Liver (tissue), 9 donors: ENCODE data around the gene TSPEAR. TPM values are rescaled to one million over a fixed set of nuclear protein-coding genes. Genes with fewer than 3 reads are reported as not detected.

Experiments
- DNase-seq: peaks from one replicate; pipeline ENCODE4 v3.0.0-alpha.2; 2017; ENCODE audit warnings: low spot score
- H3K27ac ChIP-seq, 2 donors: one replicate each; pipeline ENCODE4 v1.7.0; 2013; ENCODE audit warnings: inconsistent platforms in 2 of 2, low read length in 2 of 2, control low read depth in 1 of 2, low read depth in 1 of 2, mild to moderate bottlenecking in 1 of 2
- H3K27me3 ChIP-seq, 4 donors: one replicate each; pipeline versions ENCODE4 v1.6.1 to v1.7.0; 2013; ENCODE audit warnings: low read length in 3 of 4, inconsistent platforms in 1 of 4, mild to moderate bottlenecking in 1 of 4, moderate library complexity in 1 of 4; ENCODE audit not compliant: control insufficient read depth in 4 of 4, insufficient read depth in 4 of 4
- H3K36me3 ChIP-seq, 4 donors: one replicate each; pipeline versions ENCODE4 v1.6.1 to v1.7.0; 2013; ENCODE audit warnings: low read length in 3 of 4, mild to moderate bottlenecking in 3 of 4, low read depth in 1 of 4, moderate library complexity in 1 of 4; ENCODE audit not compliant: control insufficient read depth in 4 of 4, insufficient read depth in 3 of 4
- H3K4me1 ChIP-seq, 4 donors: one replicate each; pipeline versions ENCODE4 v1.6.1 to v1.7.0; 2013; ENCODE audit warnings: low read length in 3 of 4, mild to moderate bottlenecking in 3 of 4, moderate library complexity in 1 of 4; ENCODE audit not compliant: control insufficient read depth in 4 of 4, insufficient read depth in 4 of 4
- H3K4me3 ChIP-seq, 3 donors: one replicate each; pipeline versions ENCODE4 v1.6.1 to v1.7.0; 2013; ENCODE audit warnings: low read length in 3 of 3, control low read depth in 1 of 3, low read depth in 1 of 3, mild to moderate bottlenecking in 1 of 3
- H3K9ac ChIP-seq, 2 donors: one replicate each; pipeline ENCODE4 v1.7.0; 2013; ENCODE audit warnings: low read length in 2 of 2, mild to moderate bottlenecking in 2 of 2, moderate library complexity in 2 of 2, control low read depth in 1 of 2, low read depth in 1 of 2
- H3K9me3 ChIP-seq, 4 donors: one replicate each; pipeline versions ENCODE4 v1.6.1 to v1.7.0; 2013; ENCODE audit warnings: low read length in 3 of 4; ENCODE audit not compliant: control insufficient read depth in 4 of 4
- EGR1 ChIP-seq, 2 donors: IDR thresholded peaks; 2 replicates each; pipeline ENCODE4 v1.6.1; 2016 to 2018; ENCODE audit warnings: antibody characterized with exemption in 2 of 2, low read depth in 2 of 2
- FOXA1 ChIP-seq: IDR thresholded peaks from 2 replicates; pipeline ENCODE4 v1.6.1; 2016; ENCODE audit warnings: antibody characterized with exemption
- FOXA2 ChIP-seq: IDR thresholded peaks from 2 replicates; pipeline ENCODE4 v1.6.1; 2016; ENCODE audit warnings: antibody characterized with exemption
- GABPA ChIP-seq, 2 donors: IDR thresholded peaks in 1 of 2; conservative IDR thresholded peaks in 1 of 2; 2 replicates each; pipeline ENCODE4 v1.6.1; 2016; ENCODE audit warnings: antibody characterized with exemption in 2 of 2, mild to moderate bottlenecking in 1 of 2, moderate library complexity in 1 of 2
- HNF4A ChIP-seq, 2 donors: conservative IDR thresholded peaks; 2 replicates each; pipeline ENCODE4 v1.6.1; 2016; ENCODE audit warnings: antibody characterized with exemption in 2 of 2, mild to moderate bottlenecking in 2 of 2
- HNF4G ChIP-seq: IDR thresholded peaks from 2 replicates; pipeline ENCODE4 v1.6.1; 2016; ENCODE audit warnings: antibody characterized with exemption
- JUND ChIP-seq, 2 donors: IDR thresholded peaks; 2 replicates each; pipeline ENCODE4 v1.6.1; 2016; ENCODE audit warnings: antibody characterized with exemption in 2 of 2
- NR2F2 ChIP-seq: IDR thresholded peaks from 2 replicates; pipeline ENCODE4 v1.6.1; 2016; ENCODE audit warnings: antibody characterized with exemption
- RAD21 ChIP-seq, 2 donors: IDR thresholded peaks; 2 replicates each; pipeline ENCODE4 v1.6.1; 2016; ENCODE audit warnings: antibody characterized with exemption in 2 of 2, mild to moderate bottlenecking in 2 of 2
- RXRA ChIP-seq, 2 donors: IDR thresholded peaks; 2 replicates each; pipeline ENCODE4 v1.6.1; 2017 to 2018; ENCODE audit warnings: antibody characterized with exemption in 2 of 2, mild to moderate bottlenecking in 1 of 2
- SP1 ChIP-seq: IDR thresholded peaks from 2 replicates; pipeline ENCODE4 v1.6.1; 2018; ENCODE audit warnings: antibody characterized with exemption, mild to moderate bottlenecking
- TAF1 ChIP-seq: conservative IDR thresholded peaks from 2 replicates; pipeline ENCODE4 v1.6.1; 2016; ENCODE audit warnings: antibody characterized with exemption, mild to moderate bottlenecking
- YY1 ChIP-seq: IDR thresholded peaks from 2 replicates; pipeline ENCODE4 v1.6.1; 2016; ENCODE audit warnings: antibody characterized with exemption, mild to moderate bottlenecking
- WGBS: extraction: QIAGEN DNeasy Blood & Tissue Kit; methylation state at CpG from one replicate; pipeline ENCODE4 v1.1.7; 2013; 5-methylcytosine and 5-hydroxymethylcytosine counted together
- polyA plus RNA-seq, 2 donors: library from polyadenylated mRNA; stranded (reverse) in 1 of 2; unstranded in 1 of 2; fragments of 200-250 nt in 1 of 2; fragments of >200 nt in 1 of 2; fragmentation: Nextera tagmentation in 1 of 2; extraction: Ambion mirVana in 1 of 2; gene quantifications; one replicate each; pipeline versions ENCODE4 v1.2.1 to v1.2.3, GENCODE V29; 2013 to 2015
- total RNA-seq, 2 donors: library from RNA; depleted of rRNA; stranded (reverse); fragments of >200 nt; gene quantifications; one replicate each; pipeline ENCODE4 v1.2.3, GENCODE V29; 2014
- TF ChIP-seq, protein P1 (sequence below): IDR thresholded peaks from 2 replicates; pipeline ENCODE4 v1.6.1; 2016; ENCODE audit warnings: antibody characterized with exemption
- TF ChIP-seq, protein P2 (sequence below): IDR thresholded peaks from 2 replicates; pipeline ENCODE4 v1.6.1; 2016; ENCODE audit warnings: antibody characterized with exemption
- TF ChIP-seq, protein P3 (sequence below): fragments of 150-350 bp; IDR thresholded peaks from 2 replicates; pipeline ENCODE4 v1.5.1; 2017; ENCODE audit warnings: improper control_type of control experiment, low read depth, low read length; ENCODE audit not compliant: missing input control
- TF ChIP-seq, protein P4 (sequence below): IDR thresholded peaks from 2 replicates; pipeline ENCODE4 v1.6.1; 2016; ENCODE audit warnings: antibody characterized with exemption
- TF ChIP-seq, protein P5 (sequence below): IDR thresholded peaks from 2 replicates; pipeline ENCODE4 v1.6.1; 2016; ENCODE audit warnings: antibody characterized with exemption, mild to moderate bottlenecking
- donor health status: healthy.
- donor health status: healthy.
- donor health status: healthy.
- donor health status: healthy.
- donor health status: healthy.

Gene TSPEAR
- total and polyA plus RNA-seq, 4 donors, result under 0.01 to 0.14 (median 0.01) TPM; not detected in 1

DNA sequence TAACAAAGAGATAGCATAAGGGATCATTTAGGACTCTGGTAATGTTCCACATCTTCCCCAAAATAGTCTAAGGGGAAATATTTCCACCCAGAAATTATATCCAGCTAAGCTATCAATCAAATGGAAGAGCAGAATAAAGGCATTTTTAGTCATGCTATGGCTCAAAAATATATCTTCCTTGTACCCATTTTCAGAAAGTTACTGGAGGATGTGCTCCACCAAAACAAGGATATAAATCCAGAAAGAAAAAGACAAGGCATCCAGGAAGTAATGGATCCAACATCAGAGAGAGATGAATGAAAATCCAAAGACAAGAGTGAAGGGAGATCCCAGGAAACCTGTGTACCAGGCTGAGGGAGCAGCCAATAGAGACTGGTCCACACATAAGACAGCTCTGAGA lies 102.2 kb downstream of the TSPEAR start:
- Histone ChIP-seq H3K36me3 (no peaks in the 10 kb centered on the region), H3K27me3 (no peaks in the 10 kb centered on the region), H3K27ac (no peak overlapping the region), H3K9ac (no peak overlapping the region), H3K4me3 (no peak overlapping the region), H3K4me1 (no peaks in the 10 kb centered on the region), H3K9me3 (peaks cover 1 to 15% (median 4%) of the 10 kb centered on the region in 4 donors)
- no peak for DNase-seq
- TF ChIP-seq RAD21 (IDR thresholded peaks at IDR 0.05) (no peak), JUND (IDR thresholded peaks at IDR 0.05) (no peak), GABPA (IDR thresholded peaks at IDR 0.05 in 1 of 2, conservative IDR thresholded peaks at IDR 0.05 in 1 of 2) (no peak), TAF1 (no peak), YY1 (no peak), HNF4A (conservative IDR thresholded peaks at IDR 0.05) (no peak), FOXA2 (no peak), HNF4G (no peak), RXRA (IDR thresholded peaks at IDR 0.05) (no peak), FOXA1 (no peak), EGR1 (IDR thresholded peaks at IDR 0.05; ENCODE audit: low read depth in 2 of 2) (no peak), SP1 (no peak), NR2F2 (no peak)
- TF ChIP-seq, protein P1, sequence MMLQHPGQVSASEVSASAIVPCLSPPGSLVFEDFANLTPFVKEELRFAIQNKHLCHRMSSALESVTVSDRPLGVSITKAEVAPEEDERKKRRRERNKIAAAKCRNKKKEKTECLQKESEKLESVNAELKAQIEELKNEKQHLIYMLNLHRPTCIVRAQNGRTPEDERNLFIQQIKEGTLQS, result no peak
- TF ChIP-seq, protein P2, sequence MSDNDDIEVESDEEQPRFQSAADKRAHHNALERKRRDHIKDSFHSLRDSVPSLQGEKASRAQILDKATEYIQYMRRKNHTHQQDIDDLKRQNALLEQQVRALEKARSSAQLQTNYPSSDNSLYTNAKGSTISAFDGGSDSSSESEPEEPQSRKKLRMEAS, result no peak
- TF ChIP-seq, protein P3, sequence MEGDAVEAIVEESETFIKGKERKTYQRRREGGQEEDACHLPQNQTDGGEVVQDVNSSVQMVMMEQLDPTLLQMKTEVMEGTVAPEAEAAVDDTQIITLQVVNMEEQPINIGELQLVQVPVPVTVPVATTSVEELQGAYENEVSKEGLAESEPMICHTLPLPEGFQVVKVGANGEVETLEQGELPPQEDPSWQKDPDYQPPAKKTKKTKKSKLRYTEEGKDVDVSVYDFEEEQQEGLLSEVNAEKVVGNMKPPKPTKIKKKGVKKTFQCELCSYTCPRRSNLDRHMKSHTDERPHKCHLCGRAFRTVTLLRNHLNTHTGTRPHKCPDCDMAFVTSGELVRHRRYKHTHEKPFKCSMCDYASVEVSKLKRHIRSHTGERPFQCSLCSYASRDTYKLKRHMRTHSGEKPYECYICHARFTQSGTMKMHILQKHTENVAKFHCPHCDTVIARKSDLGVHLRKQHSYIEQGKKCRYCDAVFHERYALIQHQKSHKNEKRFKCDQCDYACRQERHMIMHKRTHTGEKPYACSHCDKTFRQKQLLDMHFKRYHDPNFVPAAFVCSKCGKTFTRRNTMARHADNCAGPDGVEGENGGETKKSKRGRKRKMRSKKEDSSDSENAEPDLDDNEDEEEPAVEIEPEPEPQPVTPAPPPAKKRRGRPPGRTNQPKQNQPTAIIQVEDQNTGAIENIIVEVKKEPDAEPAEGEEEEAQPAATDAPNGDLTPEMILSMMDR, result no peak
- TF ChIP-seq, protein P4, sequence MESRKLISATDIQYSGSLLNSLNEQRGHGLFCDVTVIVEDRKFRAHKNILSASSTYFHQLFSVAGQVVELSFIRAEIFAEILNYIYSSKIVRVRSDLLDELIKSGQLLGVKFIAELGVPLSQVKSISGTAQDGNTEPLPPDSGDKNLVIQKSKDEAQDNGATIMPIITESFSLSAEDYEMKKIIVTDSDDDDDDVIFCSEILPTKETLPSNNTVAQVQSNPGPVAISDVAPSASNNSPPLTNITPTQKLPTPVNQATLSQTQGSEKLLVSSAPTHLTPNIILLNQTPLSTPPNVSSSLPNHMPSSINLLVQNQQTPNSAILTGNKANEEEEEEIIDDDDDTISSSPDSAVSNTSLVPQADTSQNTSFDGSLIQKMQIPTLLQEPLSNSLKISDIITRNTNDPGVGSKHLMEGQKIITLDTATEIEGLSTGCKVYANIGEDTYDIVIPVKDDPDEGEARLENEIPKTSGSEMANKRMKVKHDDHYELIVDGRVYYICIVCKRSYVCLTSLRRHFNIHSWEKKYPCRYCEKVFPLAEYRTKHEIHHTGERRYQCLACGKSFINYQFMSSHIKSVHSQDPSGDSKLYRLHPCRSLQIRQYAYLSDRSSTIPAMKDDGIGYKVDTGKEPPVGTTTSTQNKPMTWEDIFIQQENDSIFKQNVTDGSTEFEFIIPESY, result no peak

DNA sequence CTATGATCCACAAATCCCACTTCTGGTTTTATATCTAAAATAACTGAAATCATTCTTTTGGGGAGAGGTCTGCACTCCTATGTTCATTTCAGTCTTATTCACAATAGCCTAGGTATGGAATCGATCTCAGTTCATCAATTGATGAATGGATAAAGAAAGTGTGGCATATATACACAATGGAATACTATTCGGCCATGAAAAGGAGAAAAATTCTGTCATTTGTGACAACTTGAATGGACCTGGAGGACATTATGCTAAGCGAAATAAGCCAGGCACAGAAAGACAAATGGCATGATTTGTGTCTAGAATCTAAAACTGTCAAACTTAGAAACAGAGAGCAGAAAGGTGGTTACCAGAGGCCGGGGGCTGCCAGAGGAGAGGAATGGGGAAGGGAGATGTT lies 104.9 kb downstream of the TSPEAR start:
- 75% methylated on average over 4 of the region's 4 CpGs for WGBS
- Histone ChIP-seq H3K36me3 (no peaks in the 10 kb centered on the region), H3K27ac (no peak overlapping the region), H3K9me3 (peaks cover 1 to 16% (median 5%) of the 10 kb centered on the region in 4 donors), H3K9ac (no peak overlapping the region), H3K27me3 (no peaks in the 10 kb centered on the region), H3K4me1 (no peaks in the 10 kb centered on the region), H3K4me3 (no peak overlapping the region)
- DNase-seq, result peak; percentile 2
- TF ChIP-seq HNF4A (conservative IDR thresholded peaks at IDR 0.05) (no peak), RXRA (IDR thresholded peaks at IDR 0.05) (no peak), NR2F2 (no peak), YY1 (no peak), GABPA (IDR thresholded peaks at IDR 0.05 in 1 of 2, conservative IDR thresholded peaks at IDR 0.05 in 1 of 2) (no peak), SP1 (no peak), JUND (IDR thresholded peaks at IDR 0.05) (no peak), EGR1 (IDR thresholded peaks at IDR 0.05; ENCODE audit: low read depth in 2 of 2) (no peak), TAF1 (no peak), RAD21 (IDR thresholded peaks at IDR 0.05) (no peak)
- TF ChIP-seq, protein P5, sequence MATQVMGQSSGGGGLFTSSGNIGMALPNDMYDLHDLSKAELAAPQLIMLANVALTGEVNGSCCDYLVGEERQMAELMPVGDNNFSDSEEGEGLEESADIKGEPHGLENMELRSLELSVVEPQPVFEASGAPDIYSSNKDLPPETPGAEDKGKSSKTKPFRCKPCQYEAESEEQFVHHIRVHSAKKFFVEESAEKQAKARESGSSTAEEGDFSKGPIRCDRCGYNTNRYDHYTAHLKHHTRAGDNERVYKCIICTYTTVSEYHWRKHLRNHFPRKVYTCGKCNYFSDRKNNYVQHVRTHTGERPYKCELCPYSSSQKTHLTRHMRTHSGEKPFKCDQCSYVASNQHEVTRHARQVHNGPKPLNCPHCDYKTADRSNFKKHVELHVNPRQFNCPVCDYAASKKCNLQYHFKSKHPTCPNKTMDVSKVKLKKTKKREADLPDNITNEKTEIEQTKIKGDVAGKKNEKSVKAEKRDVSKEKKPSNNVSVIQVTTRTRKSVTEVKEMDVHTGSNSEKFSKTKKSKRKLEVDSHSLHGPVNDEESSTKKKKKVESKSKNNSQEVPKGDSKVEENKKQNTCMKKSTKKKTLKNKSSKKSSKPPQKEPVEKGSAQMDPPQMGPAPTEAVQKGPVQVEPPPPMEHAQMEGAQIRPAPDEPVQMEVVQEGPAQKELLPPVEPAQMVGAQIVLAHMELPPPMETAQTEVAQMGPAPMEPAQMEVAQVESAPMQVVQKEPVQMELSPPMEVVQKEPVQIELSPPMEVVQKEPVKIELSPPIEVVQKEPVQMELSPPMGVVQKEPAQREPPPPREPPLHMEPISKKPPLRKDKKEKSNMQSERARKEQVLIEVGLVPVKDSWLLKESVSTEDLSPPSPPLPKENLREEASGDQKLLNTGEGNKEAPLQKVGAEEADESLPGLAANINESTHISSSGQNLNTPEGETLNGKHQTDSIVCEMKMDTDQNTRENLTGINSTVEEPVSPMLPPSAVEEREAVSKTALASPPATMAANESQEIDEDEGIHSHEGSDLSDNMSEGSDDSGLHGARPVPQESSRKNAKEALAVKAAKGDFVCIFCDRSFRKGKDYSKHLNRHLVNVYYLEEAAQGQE, result no peak
- TF ChIP-seq, protein P2, result no peak
- TF ChIP-seq, protein P1, result no peak
- TF ChIP-seq, protein P4, result no peak
